ENCODE measurements around the gene SWAP70. TPM values are rescaled to one million over a fixed set of nuclear protein-coding genes. Genes with fewer than 3 reads are reported as not detected.

SWAP70 gene
- total RNA-seq, 1 experiment from 2014 or later, result 22.1 TPM

DNA sequence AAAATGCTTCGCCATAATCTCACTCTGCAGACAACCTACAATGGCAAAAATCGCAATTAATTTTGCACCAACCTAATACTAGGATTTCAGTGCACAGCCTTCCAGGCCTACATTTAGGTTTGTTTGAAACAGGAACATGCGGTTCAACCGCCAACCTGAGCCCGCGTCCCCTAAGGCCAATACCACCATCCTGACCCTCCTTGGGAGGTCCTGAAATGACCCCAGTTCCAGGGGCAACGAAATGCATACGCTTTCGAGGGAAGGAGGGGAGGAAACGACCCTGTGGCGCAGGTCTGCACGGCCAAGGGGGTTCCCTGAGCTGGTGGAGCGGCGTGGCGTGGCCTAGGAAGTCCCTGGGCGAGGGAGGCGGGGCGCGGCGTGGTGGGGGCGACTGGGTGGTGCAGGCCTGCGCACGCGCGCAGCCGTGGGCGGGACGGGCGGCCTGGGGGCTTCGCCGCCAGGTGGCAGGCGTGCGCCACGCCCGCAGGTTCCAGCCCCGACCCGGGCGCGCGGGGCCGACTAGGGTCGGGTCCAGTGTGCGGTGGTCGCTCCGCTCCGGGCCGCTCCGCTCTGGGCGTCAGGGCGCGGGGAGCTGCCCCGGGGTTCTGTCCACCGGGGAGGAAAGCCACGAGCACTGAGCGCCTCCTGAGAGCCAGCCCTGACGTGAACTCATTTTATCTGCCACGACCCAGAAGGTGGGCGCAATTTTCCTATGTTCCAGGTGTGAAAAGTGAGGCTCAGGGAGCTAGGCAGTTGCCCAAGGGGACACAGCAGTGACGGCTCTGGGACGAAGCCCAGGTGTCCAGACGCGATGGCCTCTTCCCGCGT, 94.1 kb downstream of the SWAP70 start:
- peak; percentile 73 for DNase-seq (ENCODE audit: low read depth)
- in situ Hi-C loops (cut with HindIII; ENCODE audit: low pct_unique_long_range_greater_than_20kb, low sequenced_read_pairs), result no loop called here

DNA sequence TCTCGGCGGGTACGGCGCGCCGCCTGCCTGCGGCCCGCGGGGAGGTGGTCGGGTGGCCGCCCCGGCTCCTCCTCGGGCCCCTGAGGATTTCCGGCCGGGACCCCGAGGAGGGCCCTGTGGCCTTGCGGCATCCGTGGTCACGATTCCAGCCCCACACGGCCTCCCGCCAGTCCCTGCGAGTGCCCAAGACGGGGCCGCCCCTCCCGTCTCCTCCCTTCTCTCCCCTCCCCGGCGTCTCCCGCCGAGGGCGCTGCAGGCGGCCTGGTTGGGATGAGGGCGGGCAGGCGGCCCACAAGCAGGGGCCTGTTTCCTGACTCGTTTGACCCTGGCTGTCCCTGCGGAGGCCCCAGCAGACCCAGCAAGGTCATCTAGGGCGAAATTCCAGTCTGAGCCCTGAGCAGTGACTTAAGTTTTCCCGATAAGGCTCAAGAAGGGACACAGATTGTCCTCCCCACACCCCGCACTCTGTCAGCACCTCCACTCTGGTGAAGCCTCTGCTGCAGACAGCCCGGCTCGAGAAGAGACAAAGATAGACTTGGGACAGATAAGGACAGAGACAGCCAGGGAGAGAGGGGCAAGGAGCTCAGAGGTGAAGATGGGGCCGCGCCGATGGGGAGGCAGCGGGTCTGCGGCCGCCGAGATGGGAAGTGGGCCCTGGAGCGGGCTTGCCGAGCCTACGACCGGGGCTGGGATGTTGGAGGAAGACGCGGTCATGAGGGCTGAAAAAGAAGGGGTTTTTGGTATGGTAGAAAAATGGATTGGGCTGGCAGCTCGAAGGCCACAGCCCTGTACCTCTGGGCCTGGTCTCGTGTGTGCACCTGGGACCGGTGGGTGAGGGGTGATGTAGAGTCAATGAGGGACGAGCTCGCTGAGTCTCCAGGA, 95.0 kb downstream of the SWAP70 start:
- in situ Hi-C loops (cut with HindIII; ENCODE audit: low pct_unique_long_range_greater_than_20kb, low sequenced_read_pairs), result no loop called here
- peak; percentile 88 for DNase-seq (ENCODE audit: low read depth)

DNA sequence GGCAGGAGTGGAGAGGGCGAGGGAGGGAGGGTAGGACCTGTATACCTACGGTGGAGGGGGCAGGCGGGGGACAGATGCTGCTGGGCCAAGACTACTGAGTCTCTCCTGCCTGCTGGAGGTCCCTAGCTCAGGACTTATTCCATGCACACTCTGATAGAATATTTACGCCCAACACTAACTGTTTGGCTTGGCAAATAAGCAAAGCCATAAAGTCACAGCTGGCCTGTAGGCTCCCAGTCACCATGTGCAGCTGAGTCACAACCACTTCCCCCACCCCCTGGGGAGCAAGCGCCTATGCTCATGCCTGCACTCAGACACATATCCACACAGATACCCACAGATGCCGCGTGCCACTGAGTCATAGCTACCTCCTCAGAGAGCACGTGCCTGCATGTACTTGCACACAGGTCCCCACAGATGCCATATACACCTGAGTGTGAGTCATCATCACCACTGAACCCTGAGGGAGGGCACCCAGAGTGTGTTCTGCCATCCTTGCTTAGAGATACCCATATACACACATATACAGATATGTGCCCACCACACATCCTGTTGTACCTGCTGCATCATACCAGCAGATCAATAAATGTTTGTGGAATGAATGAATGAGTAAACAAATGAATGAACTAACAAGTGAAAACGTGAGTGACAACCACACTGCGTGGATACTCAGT, 95.8 kb downstream of the SWAP70 start:
- peak; percentile 99 for DNase-seq (ENCODE audit: low read depth)
- in situ Hi-C loops (cut with HindIII; ENCODE audit: low pct_unique_long_range_greater_than_20kb, low sequenced_read_pairs), result no loop called here

DNA sequence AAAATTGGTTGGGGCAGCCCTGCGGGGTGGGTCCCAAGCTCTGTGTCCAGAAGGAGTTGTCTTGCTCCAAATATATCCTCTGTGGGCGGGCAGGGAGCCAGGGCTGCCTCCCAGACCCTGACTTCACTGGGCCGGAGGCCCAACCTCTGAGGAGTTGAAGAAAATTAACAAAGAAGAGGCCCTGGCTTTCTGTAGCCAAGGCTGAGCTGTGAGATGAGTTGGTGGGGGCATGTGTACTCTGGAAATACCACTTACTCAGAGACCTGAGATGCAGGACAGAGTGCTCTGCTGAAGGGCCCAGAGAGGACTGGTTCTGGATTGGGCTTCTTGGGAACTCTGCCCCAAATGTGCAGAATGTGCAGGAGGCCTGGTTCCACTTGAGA, 96.3 kb downstream of the SWAP70 start:
- no peak for DNase-seq (ENCODE audit: low read depth)
- in situ Hi-C loops (cut with HindIII; ENCODE audit: low pct_unique_long_range_greater_than_20kb, low sequenced_read_pairs), result no loop called here

DNA sequence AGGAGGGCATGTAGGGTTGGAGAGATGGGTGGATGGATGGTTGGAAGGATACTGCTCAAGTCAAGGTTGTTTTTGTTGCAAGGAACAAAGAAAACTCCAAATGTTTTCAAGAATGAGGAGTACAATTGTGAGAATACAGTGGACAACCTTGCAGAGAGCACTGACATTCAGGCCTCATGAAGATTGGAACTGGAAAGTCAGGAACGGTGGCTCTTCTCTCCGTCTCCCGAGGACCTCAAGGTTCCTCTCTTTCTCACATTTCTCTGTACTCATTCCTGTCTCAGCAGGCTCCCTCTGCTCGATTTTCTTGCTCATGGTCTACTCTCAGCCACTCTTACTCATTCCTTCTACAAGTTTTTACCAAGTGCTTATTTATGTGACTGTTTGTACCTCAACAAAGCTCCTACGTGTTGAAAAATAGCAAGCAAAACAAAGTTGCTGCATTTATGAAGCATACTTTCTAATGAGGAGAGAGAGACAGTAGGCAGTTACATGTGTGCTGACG, 97.6 kb downstream of the SWAP70 start:
- in situ Hi-C loops (cut with HindIII; ENCODE audit: low pct_unique_long_range_greater_than_20kb, low sequenced_read_pairs), result no loop called here
- no peak for DNase-seq (ENCODE audit: low read depth)

DNA sequence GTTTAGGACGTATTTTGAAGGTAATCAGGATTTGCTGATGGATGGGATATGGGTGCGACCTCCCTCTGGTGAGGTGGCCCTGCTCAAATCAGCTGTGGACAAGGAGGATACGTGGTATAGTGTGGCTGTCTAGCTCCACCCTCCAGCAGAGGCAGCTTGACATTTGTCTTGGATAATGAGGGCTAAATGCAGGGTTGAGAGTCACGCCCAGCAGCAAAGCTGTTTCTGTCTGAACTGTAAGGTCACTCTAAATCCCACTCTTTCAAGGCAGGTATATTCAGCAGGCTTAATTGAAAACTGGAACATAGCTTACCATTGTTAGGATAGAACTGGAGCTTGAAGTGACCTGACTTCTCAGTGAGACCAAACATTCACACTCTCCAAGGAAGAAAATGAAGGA, 98.7 kb downstream of the SWAP70 start:
- in situ Hi-C loops (cut with HindIII; ENCODE audit: low pct_unique_long_range_greater_than_20kb, low sequenced_read_pairs), result no loop called here
- no peak for DNase-seq (ENCODE audit: low read depth)

DNA sequence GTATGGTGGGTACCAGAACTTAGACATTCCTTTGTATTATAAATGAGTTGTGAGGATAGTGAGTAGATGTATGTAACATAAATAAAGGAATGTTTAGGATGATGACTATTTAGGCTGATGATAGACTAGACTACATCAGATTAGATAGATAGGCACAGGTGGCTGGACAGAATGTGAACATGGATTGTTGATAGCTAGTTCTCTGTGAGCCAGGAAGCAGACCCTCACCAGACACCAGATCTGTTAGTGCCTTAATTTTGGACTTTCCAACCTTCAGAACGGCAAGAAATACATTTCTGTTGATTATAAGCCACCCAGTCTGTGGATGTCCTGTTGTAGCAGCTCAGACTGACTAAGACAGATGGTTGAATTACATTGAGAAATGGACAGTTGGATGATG, 99.4 kb downstream of the SWAP70 start:
- DNase-seq (ENCODE audit: low read depth), result no peak
- in situ Hi-C loops (cut with HindIII; ENCODE audit: low pct_unique_long_range_greater_than_20kb, low sequenced_read_pairs), result no loop called here

DNA sequence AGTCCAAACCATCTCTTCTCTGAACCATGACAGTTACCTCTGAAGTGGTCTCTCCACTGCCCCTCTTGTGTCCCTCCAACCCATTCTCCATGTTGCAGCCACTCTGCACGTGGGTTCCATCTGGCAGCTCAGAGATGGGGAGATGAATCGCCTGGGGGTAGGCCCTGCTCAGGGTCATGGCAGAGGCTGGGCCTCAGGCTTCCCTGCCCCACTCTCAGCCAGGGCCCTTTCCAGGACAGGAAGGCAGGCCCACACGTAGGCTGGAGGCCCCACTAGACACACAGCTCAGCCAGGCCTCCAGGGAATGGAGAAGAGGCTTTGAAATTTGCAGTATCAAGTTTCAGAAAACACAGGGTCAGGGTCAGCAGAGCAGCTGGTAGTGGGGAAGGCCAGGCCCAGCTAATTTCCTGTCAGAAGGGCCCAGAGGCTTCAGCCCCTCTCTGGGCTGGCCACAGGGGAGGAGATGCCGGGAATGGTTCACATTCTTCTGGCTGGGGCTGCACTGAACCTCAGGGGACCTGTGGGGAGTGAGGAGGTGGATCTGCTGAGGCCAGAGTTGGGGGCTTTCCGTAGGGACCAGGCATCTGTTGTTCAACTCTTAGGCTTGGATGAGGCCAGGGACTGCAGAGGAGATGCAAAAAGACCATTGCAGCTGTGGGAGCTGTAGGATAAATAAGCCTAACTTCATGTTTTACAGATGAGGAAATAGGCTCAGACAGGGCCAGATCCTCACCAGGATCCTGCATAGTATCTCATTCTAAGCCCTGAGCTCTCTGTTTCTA, 101.6 kb downstream of the SWAP70 start:
- in situ Hi-C loops (cut with HindIII; ENCODE audit: low pct_unique_long_range_greater_than_20kb, low sequenced_read_pairs), result no loop called here
- DNase-seq (ENCODE audit: low read depth), result no peak

DNA sequence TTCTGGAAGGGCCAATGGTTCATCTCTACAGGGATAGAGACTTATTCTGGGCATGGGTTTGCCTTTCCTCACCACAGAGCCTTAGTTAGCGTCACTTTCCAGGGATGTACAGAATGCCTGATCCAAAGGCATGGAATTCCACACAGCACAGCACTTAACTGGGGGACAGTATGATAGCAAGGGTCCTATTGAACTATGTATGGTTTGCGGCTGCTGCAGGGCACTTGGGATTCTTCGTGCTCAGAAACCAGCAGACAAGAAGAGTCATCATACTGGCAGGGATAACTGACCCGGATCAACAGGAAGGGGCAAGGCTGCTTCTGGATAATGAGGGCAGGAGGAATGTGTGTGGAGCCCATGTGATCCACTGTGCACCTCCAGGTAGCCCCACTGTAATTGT, 105.7 kb downstream of the SWAP70 start:
- in situ Hi-C loops (cut with HindIII; ENCODE audit: low pct_unique_long_range_greater_than_20kb, low sequenced_read_pairs), result no loop called here
- no peak for DNase-seq (ENCODE audit: low read depth)

DNA sequence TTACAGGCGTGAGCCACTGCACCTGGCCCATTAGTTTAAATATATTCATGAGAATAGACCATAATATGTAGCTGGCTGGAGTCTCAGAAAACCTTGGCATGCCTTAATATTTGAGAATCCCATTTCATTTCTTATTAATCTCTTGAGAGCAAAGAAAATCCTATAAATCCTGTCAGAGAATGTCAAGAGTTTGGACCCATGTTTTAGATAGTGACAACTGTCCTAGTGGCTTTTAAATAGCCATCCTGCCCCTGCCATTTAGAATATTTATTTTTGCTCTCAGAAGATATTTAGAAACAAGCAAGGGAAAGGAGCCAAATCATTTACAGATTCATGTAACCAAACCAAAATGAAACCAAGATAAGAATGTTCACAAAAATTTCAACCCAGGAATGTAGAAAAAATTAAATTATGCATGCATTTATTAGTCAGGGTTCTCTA, 107.2 kb downstream of the SWAP70 start:
- in situ Hi-C loops (cut with HindIII; ENCODE audit: low pct_unique_long_range_greater_than_20kb, low sequenced_read_pairs), result no loop called here

DNA sequence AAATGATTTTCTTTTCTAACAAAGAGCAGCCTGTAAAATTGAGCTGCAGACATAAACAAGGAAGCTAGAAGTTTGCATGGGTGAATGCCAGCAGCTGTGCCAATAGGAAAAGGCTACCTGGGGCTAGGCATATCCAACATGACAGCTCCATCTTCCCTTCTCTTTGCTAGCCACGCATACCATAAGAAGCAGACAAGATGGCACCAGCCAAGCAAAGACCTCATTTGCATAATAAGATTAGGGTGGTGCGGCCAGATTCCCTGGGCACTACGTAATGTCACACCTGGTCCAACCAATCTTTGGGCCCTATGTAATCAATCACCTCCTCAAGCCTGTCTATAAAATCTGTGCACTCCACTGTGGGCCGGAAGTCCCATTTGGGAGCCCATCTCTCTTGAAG, 108.3 kb downstream of the SWAP70 start:
- in situ Hi-C loops (cut with HindIII; ENCODE audit: low pct_unique_long_range_greater_than_20kb, low sequenced_read_pairs), result no loop called here
- no peak for DNase-seq (ENCODE audit: low read depth)

More for the DNA sequence above, 107.2 kb downstream of the SWAP70 start:
- DNase-seq (ENCODE audit: low read depth), result no peak

DNA sequence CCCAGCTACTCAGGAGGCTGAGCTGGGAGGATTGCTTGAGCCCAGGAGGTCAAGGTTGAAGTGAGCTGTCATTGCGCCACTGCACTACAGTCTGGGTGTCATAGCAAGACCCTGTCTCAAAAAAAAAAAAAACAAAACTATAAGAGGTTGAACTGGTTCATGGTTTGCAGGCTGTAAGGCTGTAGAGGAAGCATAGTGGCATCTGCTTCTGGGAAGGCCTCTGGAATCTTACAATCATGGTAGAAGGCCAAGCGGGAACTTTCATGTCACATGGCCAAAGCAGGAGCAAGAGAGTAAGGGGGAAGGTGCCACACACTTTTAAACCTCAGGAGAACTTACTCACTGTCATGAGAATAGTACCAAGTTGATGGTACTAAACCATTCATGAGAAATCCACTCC, 109.6 kb downstream of the SWAP70 start:
- no peak for DNase-seq (ENCODE audit: low read depth)
- in situ Hi-C loops (cut with HindIII; ENCODE audit: low pct_unique_long_range_greater_than_20kb, low sequenced_read_pairs), result no loop called here

DNA sequence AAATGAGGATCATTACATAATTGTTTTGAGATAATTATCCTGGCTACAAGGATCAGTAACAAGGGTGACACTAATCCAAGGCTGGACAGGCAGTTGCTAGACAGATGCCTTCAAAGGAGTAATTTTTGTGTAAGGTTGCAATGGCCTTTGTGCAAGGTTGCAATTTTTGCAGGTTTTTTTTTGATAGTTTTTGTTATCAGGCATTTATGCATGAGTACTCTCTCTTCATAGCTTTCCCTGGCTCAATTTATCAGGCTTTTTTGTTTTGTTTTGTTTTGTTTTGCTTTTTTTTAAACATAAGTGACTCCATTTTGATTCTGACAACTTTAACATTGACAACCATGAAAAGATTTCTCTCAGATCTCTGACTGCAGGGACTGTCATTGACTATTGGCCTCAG, 110.2 kb downstream of the SWAP70 start:
- no peak for DNase-seq (ENCODE audit: low read depth)
- in situ Hi-C loops (cut with HindIII; ENCODE audit: low pct_unique_long_range_greater_than_20kb, low sequenced_read_pairs), result no loop called here

DNA sequence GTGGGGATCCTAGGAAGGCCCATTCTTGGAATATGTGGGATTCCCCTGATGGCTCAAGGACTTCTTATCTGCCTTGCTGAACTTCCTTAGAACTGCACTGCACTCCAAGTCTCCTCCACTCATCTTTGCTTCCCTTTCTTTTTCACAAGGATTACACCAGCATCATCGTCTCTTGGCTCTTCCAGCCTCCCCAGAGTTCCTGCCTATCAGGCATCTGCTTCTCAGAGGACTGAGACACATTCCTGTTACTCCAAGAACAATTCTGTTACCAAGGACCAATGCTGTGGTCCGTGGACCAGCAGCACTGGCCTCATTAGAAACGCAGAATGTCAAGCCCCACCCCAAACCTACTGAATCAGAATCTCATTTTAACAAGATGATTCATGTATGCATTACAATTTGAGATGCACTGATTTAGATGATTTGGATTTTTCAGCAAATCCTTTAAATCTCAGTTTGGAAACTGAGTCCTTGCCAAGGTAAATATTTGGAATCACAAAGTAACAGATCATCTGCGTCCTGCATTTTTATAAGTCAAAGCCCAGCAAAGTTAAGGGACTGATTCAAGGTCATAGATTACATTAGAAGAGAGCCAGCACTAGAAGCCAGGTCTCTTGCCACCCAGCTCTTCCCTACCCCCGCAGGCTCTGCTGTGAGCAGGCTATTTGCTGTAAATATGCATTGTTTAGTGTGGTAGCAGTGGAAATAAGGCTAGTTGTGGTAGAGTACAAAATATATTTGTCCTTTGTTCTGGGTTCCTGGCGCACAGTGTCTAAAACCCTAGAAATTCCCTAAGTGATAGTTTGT, 110.9 kb downstream of the SWAP70 start:
- in situ Hi-C loops (cut with HindIII; ENCODE audit: low pct_unique_long_range_greater_than_20kb, low sequenced_read_pairs), result no loop called here
- DNase-seq (ENCODE audit: low read depth), result peak; percentile 59

DNA sequence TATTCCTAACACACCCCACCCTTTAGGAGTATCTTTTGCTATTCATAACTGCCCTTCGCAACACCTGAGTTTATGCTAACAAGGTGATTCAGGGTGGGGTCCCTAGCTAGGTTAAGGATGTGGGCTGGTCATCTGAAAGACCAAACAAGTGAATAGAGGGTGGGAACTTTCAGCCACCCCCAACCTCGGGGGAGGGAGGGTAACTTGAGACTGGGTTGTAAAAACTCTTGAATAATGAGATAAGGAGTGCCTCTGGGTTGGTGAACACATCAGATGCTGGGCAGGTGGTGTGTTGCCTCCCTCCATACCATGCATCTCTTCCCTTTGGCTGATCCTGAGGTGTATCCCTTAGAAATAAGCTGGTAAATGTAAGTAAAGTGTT, 111.5 kb downstream of the SWAP70 start:
- DNase-seq (ENCODE audit: low read depth), result no peak
- in situ Hi-C loops (cut with HindIII; ENCODE audit: low pct_unique_long_range_greater_than_20kb, low sequenced_read_pairs), result no loop called here

DNA sequence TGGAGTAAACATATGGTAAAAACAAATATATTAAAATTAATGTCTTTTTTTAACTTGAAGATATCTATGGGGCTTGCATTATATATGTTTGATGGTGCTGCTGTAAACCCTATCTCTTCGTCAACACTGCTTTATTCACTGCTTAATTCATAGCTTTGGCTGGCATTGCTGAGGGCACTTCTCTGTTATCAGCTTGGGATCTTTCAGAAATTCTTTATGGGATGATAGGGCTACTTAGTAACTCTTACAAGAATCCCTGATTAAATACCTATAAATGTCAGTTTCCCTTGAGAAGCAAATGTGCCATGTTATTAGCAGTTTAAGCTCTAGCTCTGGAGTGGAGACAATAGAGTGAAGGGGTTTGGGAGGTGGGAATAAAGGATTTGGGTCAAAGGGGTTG, 112.3 kb downstream of the SWAP70 start:
- in situ Hi-C loops (cut with HindIII; ENCODE audit: low pct_unique_long_range_greater_than_20kb, low sequenced_read_pairs), result no loop called here
- DNase-seq (ENCODE audit: low read depth), result no peak

DNA sequence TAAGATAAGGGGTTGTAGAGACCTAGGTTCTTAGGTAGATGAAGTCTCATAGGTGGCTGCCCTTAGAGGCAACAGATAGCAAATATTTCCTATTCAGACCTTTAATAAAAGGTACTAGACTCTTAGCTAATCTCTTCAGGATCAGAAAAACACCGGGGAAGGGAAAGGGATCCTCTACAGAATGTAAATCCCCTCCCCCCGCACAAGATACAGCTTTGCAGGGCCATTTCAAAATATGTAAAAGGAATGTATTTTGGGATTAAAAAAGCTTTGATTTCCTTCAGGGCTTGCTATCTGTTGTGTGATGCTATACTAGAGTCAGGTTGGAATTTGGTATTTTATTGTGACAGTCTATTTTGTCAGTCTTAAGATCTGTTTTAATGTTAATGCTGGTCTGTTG, 113.2 kb downstream of the SWAP70 start:
- in situ Hi-C loops (cut with HindIII; ENCODE audit: low pct_unique_long_range_greater_than_20kb, low sequenced_read_pairs), result no loop called here
- no peak for DNase-seq (ENCODE audit: low read depth)

Measured in Caki2 (cell line).